ENCODE results near the gene EYA4. TPM values are rescaled to one million over a fixed set of nuclear protein-coding genes. Genes with fewer than 3 reads are reported as not detected.
"Not testable (repeated sequence)": the region's sequence is repeated elsewhere in the genome, so short reads cannot be mapped to it uniquely, and the experiment has no call there.

The EYA4 gene
- polyA plus RNA-seq, 2 of the 4 experiments (the other 2 are of a cell fraction) = 14.4 to 28.3 TPM

DNA sequence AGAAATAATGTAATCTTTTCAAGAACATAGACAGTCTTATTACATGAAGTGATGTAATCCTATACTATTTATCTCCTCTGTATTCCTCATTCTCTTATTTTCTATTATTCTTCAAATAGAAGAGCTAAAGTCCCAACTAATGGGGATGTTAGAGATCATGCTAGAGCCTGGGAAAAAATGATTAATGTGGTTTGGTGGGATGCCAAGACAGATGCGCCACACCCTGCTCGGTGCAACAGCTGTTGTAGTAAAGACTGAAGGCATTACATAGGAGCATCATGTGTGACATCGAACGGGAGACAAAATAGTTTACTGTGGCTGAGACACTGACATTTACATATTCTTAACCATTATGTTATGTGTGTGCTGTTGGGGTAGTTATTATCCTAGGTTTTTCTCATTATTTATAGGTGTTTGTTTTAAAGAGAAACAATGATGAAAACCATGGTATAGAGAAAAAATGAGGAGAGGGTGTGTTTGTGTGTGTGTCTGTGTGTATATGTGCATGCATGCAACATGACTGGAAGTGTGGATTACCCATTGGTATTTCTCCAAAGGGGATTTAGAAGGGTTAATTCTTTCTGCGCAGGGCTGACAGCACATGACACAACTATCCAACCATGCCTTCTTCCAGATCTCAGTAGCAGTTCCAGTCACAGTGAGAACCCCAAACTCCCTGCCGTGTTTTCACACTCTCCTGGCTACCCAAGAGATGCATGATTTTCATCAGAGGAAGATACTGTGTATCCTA is 155.3 kb downstream of the EYA4 start:
- H3K4me2 ChIP-seq = no peak overlapping the region
- CTCF ChIA-PET = no interaction called here
- H3K4me3 ChIP-seq = no peak overlapping the region
- POLR2A ChIA-PET = no interaction called here
- FAIRE-seq = no peak
- no peak overlapping the region for H3K27ac ChIP-seq
- no peaks in the 10 kb centered on the region for H3K9me3 ChIP-seq
- peaks cover 10% of the 10 kb centered on the region; the same call in 2 of the 3 replicates for H3K4me1 ChIP-seq
- ATAC-seq = no peak
- TF ChIP-seq, protein P1, sequence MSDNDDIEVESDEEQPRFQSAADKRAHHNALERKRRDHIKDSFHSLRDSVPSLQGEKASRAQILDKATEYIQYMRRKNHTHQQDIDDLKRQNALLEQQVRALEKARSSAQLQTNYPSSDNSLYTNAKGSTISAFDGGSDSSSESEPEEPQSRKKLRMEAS (IDR thresholded peaks at IDR 0.05) = no peak
- no peak for TF ChIP-seq JUN (IDR thresholded peaks at IDR 0.05)
- no peak for TF ChIP-seq HDAC2 (IDR thresholded peaks at IDR 0.05)
- TF ChIP-seq, protein P2, sequence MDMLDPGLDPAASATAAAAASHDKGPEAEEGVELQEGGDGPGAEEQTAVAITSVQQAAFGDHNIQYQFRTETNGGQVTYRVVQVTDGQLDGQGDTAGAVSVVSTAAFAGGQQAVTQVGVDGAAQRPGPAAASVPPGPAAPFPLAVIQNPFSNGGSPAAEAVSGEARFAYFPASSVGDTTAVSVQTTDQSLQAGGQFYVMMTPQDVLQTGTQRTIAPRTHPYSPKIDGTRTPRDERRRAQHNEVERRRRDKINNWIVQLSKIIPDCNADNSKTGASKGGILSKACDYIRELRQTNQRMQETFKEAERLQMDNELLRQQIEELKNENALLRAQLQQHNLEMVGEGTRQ (IDR thresholded peaks at IDR 0.05) = no peak
- no peak for TF ChIP-seq SMC3 (IDR thresholded peaks at IDR 0.05)
- TF ChIP-seq ZSCAN20 (CRISPR knock-in tag; IDR thresholded peaks at IDR 0.05) = no peak
- TF ChIP-seq ZFP36 (IDR thresholded peaks at IDR 0.05; ENCODE audit: borderline replicate concordance, partially characterized antibody) = no peak
- TF ChIP-seq, protein P3, sequence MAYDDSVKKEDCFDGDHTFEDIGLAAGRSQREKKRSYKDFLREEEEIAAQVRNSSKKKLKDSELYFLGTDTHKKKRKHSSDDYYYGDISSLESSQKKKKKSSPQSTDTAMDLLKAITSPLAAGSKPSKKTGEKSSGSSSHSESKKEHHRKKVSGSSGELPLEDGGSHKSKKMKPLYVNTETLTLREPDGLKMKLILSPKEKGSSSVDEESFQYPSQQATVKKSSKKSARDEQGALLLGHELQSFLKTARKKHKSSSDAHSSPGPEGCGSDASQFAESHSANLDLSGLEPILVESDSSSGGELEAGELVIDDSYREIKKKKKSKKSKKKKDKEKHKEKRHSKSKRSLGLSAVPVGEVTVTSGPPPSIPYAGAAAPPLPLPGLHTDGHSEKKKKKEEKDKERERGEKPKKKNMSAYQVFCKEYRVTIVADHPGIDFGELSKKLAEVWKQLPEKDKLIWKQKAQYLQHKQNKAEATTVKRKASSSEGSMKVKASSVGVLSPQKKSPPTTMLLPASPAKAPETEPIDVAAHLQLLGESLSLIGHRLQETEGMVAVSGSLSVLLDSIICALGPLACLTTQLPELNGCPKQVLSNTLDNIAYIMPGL (CRISPR knock-in tag; IDR thresholded peaks at IDR 0.05; ENCODE audit: borderline replicate concordance) = no peak
- no peak for TF ChIP-seq RCOR1 (IDR thresholded peaks at IDR 0.05; ENCODE audit: low read depth, low read length)
- TF ChIP-seq MAFK (IDR thresholded peaks at IDR 0.05; ENCODE audit: partially characterized antibody) = no peak
- TF ChIP-seq MAZ (IDR thresholded peaks at IDR 0.05; ENCODE audit: borderline replicate concordance, low read depth, low read length) = no peak
- TF ChIP-seq EHF (CRISPR knock-in tag; IDR thresholded peaks at IDR 0.05) = no peak
- no peak for TF ChIP-seq EP300 (IDR thresholded peaks at IDR 0.05)
- DNase-seq (ENCODE audit: low read depth in 1 of 2, low spot score in 1 of 2) = no peak
- 82% methylated on average over 6 of the region's 6 CpGs for WGBS (ENCODE audit: missing lambda C conversion rate)

DNA sequence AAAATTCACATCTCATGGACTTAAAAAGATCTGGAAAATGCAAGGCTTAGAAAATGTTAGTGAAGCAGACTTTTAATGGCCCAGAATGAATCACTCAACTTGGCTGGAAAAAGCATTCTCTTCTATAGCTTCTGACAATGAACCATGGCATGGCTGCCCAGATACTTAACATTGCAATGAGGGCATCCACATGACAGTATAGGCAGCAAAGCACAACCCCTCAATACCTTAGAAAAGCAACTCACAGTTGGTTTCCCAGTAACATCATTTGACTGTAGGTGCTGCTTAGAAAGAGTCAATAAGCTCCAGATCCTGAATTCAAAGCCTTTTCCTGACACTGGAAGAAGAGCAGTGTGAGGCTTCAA is 155.8 kb downstream of the EYA4 start:
- TF ChIP-seq HOXB13 (CRISPR knock-in tag; IDR thresholded peaks at IDR 0.05; ENCODE audit: low read depth) = no peak
- TF ChIP-seq HDAC2 (IDR thresholded peaks at IDR 0.05) = no peak
- no peak for TF ChIP-seq RCOR1 (IDR thresholded peaks at IDR 0.05; ENCODE audit: low read depth, low read length)
- no peak for TF ChIP-seq HOXB5 (CRISPR knock-in tag; IDR thresholded peaks at IDR 0.05)
- no peak for TF ChIP-seq RAD21 (conservative IDR thresholded peaks at IDR 0.05 in 1 of 2, IDR thresholded peaks at IDR 0.05 in 1 of 2)
- TF ChIP-seq MAFK (IDR thresholded peaks at IDR 0.05; ENCODE audit: partially characterized antibody) = no peak
- TF ChIP-seq ZFP36 (IDR thresholded peaks at IDR 0.05; ENCODE audit: borderline replicate concordance, partially characterized antibody) = no peak
- TF ChIP-seq, protein P2 (IDR thresholded peaks at IDR 0.05) = no peak
- TF ChIP-seq EHF (CRISPR knock-in tag; IDR thresholded peaks at IDR 0.05) = no peak
- no peak for TF ChIP-seq PHF8 (IDR thresholded peaks at IDR 0.05; ENCODE audit: borderline replicate concordance, low read depth)
- Histone ChIP-seq H3K9me3 (no peaks in the 10 kb centered on the region), H3K4me2 (no peak overlapping the region), H3K4me3 (no peak overlapping the region), H3K4me1 (peaks cover 10% of the 10 kb centered on the region; the same call in 2 of the 3 replicates), H3K27ac (no peak overlapping the region)
- ChIA-PET CTCF (no interaction called here), POLR2A (no interaction called here)
- DNase-seq (ENCODE audit: low read depth in 1 of 2, low spot score in 1 of 2) (no peak), ATAC-seq (no peak), FAIRE-seq (no peak)

DNA sequence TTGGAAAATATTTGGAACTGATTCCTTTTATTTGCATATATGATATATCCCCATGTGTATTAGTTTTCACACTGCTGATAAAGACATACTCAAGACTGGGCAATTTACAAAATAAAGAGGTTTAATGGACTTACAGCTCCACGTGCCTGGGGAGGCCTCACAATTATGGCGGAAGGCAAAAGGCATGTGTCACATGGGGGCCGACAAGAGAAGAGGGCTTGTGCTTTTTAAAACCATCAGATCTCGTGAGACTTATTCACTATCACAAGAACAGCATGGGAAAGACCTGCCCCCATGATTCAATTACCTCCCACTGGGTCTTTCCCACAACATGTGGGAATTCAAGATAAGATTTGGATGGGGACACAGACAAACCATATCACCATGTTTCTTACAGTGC is 156.4 kb downstream of the EYA4 start:
- H3K9me3 ChIP-seq; ATAC-seq; CTCF ChIA-PET; H3K4me1 ChIP-seq; H3K4me2 ChIP-seq; H3K27ac ChIP-seq; DNase-seq (ENCODE audit: low read depth in 1 of 2, low spot score in 1 of 2); POLR2A ChIA-PET; FAIRE-seq; H3K4me3 ChIP-seq: not testable (repeated sequence)
- WGBS (ENCODE audit: missing lambda C conversion rate) = 91% methylated on average over 4 of the region's 4 CpGs
